Prostate gland (tissue), 2 donors: ENCODE data around the gene ZNF804B. TPM values are rescaled to one million over a fixed set of nuclear protein-coding genes. Genes with fewer than 3 reads are reported as not detected.

ENCODE experiments used
- DNase-seq: peaks from one replicate; pipeline ENCODE4 v3.0.0-alpha.2; 2019; ENCODE audit warnings: low spot score
- H3K27ac ChIP-seq, 2 donors: fragments of 200-600 bp; sonication (generic); 2 replicates each; pipeline ENCODE4 v1.5.1; 2017 to 2019
- H3K27me3 ChIP-seq: fragments of 200-600 bp; sonication (generic); replicated peaks from 2 replicates; pipeline ENCODE4 v1.5.1; 2019; ENCODE audit not compliant: insufficient read depth
- H3K36me3 ChIP-seq, 2 donors: fragments of 200-600 bp; sonication (generic); 1 replicate in 1 of 2; 2 replicates in 1 of 2; pipeline versions ENCODE4 v1.5.1 to v1.8.1; 2017 to 2019
- H3K4me1 ChIP-seq: fragments of 200-600 bp; sonication (generic); replicated peaks from 2 replicates; pipeline ENCODE4 v1.5.1; 2019
- H3K4me3 ChIP-seq, 2 donors: fragments of 200-600 bp; sonication (generic); 2 replicates each; pipeline ENCODE4 v1.5.1; 2017 to 2019
- H3K9me3 ChIP-seq: fragments of 200-600 bp; sonication (generic); 2 replicates; pipeline ENCODE4 v1.5.1; 2017
- CTCF ChIP-seq, 4 experiments: fragments of 200-600 bp in 2 of 4; fragments of 450-650 bp in 2 of 4; sonication (generic) in 2 of 4; IDR thresholded peaks; 1 replicate in 3 of 4; 2 replicates in 1 of 4; pipeline ENCODE4 v1.5.1; 2016 to 2019; ENCODE audit warnings: antibody characterized with exemption in 4 of 4, mild to moderate bottlenecking in 2 of 4, moderate library complexity in 2 of 4
- POLR2A ChIP-seq: fragments of 450-650 bp; IDR thresholded peaks from one replicate; pipeline ENCODE4 v1.6.1; 2016; ENCODE audit warnings: antibody characterized with exemption, mild to moderate bottlenecking
- POLR2AphosphoS5 ChIP-seq: sonication (generic); formaldehyde crosslinking; IDR thresholded peaks from one replicate; pipeline ENCODE4 v1.6.1; 2017; ENCODE audit warnings: antibody characterized with exemption
- WGBS: methylation state at CpG from one replicate; pipeline ENCODE4 v1.1.5; 2018; 5-methylcytosine and 5-hydroxymethylcytosine counted together
- intact Hi-C: fragments of 100-400 bp; cut with DNase I; formaldehyde crosslinking; loops from one replicate; pipeline ENCODE4 v1.14.2; 2022
- total RNA-seq, 2 donors: library from RNA; depleted of rRNA; stranded (reverse); fragments of >200 nt; gene quantifications; one replicate each; pipeline ENCODE4 v1.1.0, GENCODE V29; 2016

ZNF804B gene
- total RNA-seq, 2 donors from 2014 or later: 0.05 TPM; not detected in 1

GRCh38 chr7:89094269-89094668 is 334.8 kb downstream of the ZNF804B start:
- TF ChIP-seq CTCF (IDR thresholded peaks at IDR 0.05) (no peak), POLR2AphosphoS5 (no peak), POLR2A (no peak)
- Histone ChIP-seq H3K4me1 (no peaks in the 10 kb centered on the region), H3K36me3 (no peaks in the 10 kb centered on the region), H3K27me3 (no peaks in the 10 kb centered on the region), H3K9me3 (no peaks in the 10 kb centered on the region), H3K4me3 (no peak overlapping the region), H3K27ac (no peak overlapping the region)
- WGBS: 87% methylated on average over 3 of the region's 3 CpGs
- DNase-seq: no peak
- intact Hi-C loops: no loop called here

GRCh38 chr7:89103564-89103963 is 344.1 kb downstream of the ZNF804B start:
- H3K27ac ChIP-seq: no peak overlapping the region
- H3K4me3 ChIP-seq: no peak overlapping the region
- TF ChIP-seq CTCF (IDR thresholded peaks at IDR 0.05) (no peak), POLR2AphosphoS5 (no peak), POLR2A (no peak)
- H3K36me3 ChIP-seq: no peaks in the 10 kb centered on the region
- H3K9me3 ChIP-seq: no peaks in the 10 kb centered on the region
- intact Hi-C loops: no loop called here
- no peak for DNase-seq
- no peaks in the 10 kb centered on the region for H3K27me3 ChIP-seq
- no peaks in the 10 kb centered on the region for H3K4me1 ChIP-seq

- Histone ChIP-seq H3K9me3 (no peaks in the 10 kb centered on the region), H3K36me3 (no peaks in the 10 kb centered on the region), H3K27me3 (no peaks in the 10 kb centered on the region), H3K27ac (no peak overlapping the region), H3K4me3 (no peak overlapping the region), H3K4me1 (no peaks in the 10 kb centered on the region)
- WGBS: 84% methylated on average over 6 of the region's 6 CpGs
- intact Hi-C loops: no loop called here
- TF ChIP-seq CTCF (IDR thresholded peaks at IDR 0.05) (no peak), POLR2A (no peak), POLR2AphosphoS5 (no peak)
- no peak for DNase-seq
Observed at GRCh38 chr7:89104748-89105685, 345.5 kb downstream of the ZNF804B start.

DNA sequence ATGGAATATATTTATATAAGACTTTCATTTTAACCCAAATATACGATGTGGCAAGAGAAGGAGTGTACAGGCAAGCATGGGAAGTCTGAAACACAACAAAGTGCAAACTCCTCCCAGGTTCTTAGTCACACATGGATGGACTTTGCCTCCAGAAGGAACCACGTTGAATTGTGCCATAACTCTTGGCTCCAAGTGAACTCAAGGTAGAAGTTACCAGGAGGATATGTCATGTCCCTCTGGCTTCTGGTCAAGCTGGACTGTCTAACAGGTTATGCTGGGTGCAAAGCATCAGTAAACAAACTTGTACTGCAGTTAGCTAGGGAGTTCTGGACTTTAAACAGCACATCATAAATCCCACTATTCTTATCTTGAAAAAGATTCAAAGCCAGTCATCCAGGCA is 364.4 kb downstream of the ZNF804B start:
- DNase-seq: peak; percentile 29
- Histone ChIP-seq H3K4me1 (no peaks in the 10 kb centered on the region), H3K27me3 (no peaks in the 10 kb centered on the region), H3K27ac (no peak overlapping the region), H3K9me3 (no peaks in the 10 kb centered on the region), H3K4me3 (no peak overlapping the region), H3K36me3 (no peaks in the 10 kb centered on the region)
- WGBS: 48% methylated on average over 2 of the region's 2 CpGs
- intact Hi-C loops: no loop called here
- TF ChIP-seq POLR2A: no peak
- TF ChIP-seq POLR2AphosphoS5: peak; percentile 42

DNA sequence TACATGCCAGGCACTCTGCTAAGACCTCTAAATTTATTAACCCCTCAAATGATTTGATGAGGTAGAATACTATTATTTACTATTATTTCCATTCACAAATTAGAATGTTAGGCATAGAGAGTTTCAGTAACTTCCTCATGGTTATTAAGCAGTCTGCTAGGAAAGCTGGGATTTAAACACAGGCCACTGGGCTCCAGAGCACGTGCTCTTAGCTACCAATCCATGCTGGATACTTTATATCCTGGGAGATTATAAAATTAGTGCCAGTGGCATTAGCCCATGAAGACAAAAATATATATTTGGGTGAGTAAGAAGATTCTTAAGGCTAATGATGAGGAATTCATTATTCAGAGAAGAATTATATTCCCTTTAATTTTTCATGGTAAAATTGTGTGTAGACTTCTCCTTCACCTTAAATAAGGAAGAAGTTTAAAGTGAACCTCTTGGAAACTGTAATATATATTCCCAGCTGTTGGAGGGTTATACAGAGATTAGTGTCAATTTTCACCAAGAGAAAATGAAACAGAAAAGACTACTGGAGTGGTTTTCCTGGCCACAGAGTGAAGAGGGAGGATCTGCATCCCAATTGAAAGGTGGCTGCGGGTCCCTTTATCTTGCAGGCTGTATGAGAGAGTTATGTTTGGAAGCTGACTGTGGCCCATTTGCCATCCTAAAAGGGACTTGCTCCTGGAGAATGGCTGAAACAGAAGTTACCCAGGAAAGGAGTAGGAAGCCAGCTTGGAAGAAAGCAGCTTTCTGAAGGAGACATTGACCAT is 370.3 kb downstream of the ZNF804B start:
- 87% methylated on average over 2 of the region's 2 CpGs for WGBS

More for the DNA sequence above, 370.3 kb downstream of the ZNF804B start:
- intact Hi-C loops: no loop called here
- Histone ChIP-seq H3K36me3 (no peaks in the 10 kb centered on the region), H3K4me3 (no peak overlapping the region), H3K27me3 (no peaks in the 10 kb centered on the region), H3K27ac (no peak overlapping the region), H3K4me1 (no peaks in the 10 kb centered on the region), H3K9me3 (no peaks in the 10 kb centered on the region)
- DNase-seq: no peak
- TF ChIP-seq POLR2AphosphoS5 (no peak), CTCF (IDR thresholded peaks at IDR 0.05) (no peak), POLR2A (no peak)
